GM18499 (cell line): ENCODE data around the gene RBM15B.

Experiments
- ATAC-seq: cut with Tn5 transposase; IDR thresholded peaks from one replicate; pipeline ENCODE4 v1.9.1; 2021; ENCODE audit warnings: moderate number of reproducible peaks; ENCODE audit not compliant: insufficient read depth, unreplicated experiment

Gene RBM15B

GRCh38 chr3:51391566-51392354 lies 675 bp downstream of the RBM15B start:
- ATAC-seq = no peak

DNA sequence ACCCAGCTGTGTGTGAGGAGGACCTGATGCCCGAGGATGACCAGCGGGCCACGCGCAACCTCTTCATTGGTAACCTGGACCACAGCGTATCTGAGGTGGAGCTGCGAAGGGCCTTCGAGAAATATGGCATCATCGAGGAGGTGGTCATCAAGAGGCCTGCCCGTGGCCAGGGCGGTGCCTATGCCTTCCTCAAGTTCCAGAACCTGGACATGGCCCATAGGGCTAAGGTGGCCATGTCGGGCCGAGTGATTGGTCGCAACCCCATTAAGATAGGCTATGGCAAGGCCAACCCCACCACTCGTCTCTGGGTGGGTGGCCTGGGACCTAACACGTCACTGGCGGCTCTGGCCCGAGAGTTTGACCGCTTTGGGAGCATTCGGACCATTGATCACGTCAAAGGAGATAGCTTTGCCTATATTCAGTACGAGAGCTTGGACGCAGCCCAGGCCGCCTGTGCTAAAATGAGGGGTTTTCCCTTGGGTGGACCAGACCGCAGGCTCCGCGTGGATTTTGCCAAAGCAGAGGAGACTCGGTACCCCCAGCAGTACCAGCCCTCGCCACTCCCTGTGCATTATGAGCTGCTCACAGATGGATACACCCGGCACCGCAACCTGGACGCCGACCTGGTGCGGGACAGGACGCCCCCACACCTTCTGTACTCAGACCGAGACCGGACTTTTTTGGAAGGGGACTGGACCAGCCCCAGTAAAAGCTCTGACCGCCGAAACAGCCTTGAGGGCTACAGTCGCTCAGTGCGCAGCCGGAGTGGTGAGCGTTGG lies 1.5 kb downstream of the RBM15B start:
- ATAC-seq = no peak

- ATAC-seq = no peak
These were observed 2.0 kb downstream of the RBM15B start for GRCh38 chr3:51393134-51393495.

GRCh38 chr3:51393564-51393963 lies 2.5 kb downstream of the RBM15B start:
- ATAC-seq = no peak

GRCh38 chr3:51394541-51394940 lies 3.5 kb downstream of the RBM15B start:
- no peak for ATAC-seq

- no peak for ATAC-seq
These were observed 4.6 kb downstream of the RBM15B start for GRCh38 chr3:51395493-51396213.

GRCh38 chr3:51396401-51396800 lies 5.3 kb downstream of the RBM15B start:
- ATAC-seq = no peak

DNA sequence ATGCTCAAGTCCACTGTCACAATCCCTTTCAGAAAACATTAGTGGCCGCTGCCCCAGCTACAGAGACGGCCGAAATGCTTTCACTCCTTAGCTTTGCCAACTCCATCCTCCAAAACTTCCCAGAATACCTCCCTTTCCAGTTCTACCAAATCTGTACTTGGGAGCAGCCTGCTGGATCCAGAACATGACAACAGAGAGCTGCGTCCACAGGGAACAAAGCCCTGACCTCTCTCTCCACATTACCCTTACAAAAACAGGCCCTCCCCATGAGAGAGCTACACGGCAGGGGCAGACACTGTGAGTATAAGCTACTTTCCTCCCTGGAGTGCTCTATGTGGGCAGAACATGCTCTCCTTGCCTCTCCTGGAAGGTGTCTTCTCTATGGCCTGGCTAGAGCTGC lies 6.3 kb downstream of the RBM15B start:
- no peak for ATAC-seq

GRCh38 chr3:51398595-51399310 lies 7.7 kb downstream of the RBM15B start:
- ATAC-seq = no peak

GRCh38 chr3:51400166-51400565 lies 9.1 kb downstream of the RBM15B start:
- ATAC-seq = no peak

DNA sequence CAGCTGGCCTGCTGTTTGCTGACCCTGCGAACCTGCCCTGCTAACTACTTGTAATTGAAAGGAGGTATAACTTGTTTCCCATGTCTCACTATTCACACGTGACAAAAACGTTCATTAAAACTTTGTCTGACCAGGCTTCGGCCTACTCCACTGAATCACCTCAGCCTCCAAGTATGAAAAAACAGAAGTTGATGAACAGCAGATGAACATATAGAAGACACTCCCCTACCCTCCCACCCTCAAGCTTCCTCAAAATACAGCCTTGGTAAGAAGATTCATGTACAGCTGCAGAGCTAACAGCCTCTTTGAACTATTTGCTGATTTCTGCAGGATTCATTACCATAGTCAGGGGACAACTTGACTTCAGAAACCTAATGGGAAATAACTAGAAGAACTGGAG lies 10.7 kb downstream of the RBM15B start:
- ATAC-seq = no peak

DNA sequence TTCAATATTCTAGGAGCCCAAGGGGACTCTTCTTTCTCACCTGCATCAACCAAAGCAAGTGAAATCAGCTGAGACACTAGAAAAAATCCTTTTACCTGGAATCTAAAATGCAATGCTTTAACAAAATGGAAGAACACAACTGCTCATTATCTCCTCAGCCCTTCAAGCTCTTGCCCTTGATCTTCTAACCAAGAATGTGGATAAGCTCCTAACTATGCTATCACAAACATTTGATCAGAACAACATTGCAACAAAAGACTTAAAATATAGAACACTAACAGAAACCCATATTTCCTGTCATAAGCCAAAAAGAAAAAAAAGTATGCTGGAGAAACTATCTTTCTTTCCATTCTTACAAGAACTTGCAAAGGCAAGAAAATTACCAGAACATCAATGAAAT lies 12.6 kb downstream of the RBM15B start:
- ATAC-seq = no peak

GRCh38 chr3:51408021-51408420 lies 16.9 kb downstream of the RBM15B start:
- ATAC-seq = no peak

- ATAC-seq = no peak
These were observed 17.7 kb downstream of the RBM15B start for GRCh38 chr3:51408813-51409212.

DNA sequence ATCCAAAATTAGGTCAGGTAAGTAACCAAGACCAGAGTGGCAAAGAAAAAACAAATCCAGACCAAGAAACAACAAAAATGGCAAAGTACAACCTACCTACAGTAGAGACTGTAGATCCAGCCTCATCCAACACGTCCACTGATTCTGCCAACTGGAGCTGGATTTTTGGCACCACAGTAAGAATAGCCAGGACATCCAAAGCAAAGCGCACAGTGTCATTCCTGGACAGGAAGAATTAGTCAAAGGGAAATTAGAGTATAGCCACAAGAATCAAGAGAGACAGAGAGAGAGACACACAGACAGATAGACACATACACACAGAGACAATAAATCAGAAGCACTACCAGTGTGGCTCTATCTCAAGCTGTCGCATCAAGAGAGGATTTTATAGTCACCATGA lies 31.1 kb downstream of the RBM15B start:
- ATAC-seq = no peak

- ATAC-seq = no peak
These were observed 35.8 kb downstream of the RBM15B start for GRCh38 chr3:51426921-51427320.

GRCh38 chr3:51429138-51429537 lies 38.1 kb downstream of the RBM15B start:
- ATAC-seq = no peak

GRCh38 chr3:51434110-51434509 lies 43.0 kb downstream of the RBM15B start:
- ATAC-seq = no peak

GRCh38 chr3:51434746-51435327 lies 43.8 kb downstream of the RBM15B start:
- ATAC-seq = no peak

GRCh38 chr3:51436998-51437639 lies 46.0 kb downstream of the RBM15B start:
- ATAC-seq = no peak
